ENCODE measurements around the gene SLC2A6. TPM values are rescaled to one million over a fixed set of nuclear protein-coding genes. Genes with fewer than 3 reads are reported as not detected.

Gene SLC2A6
- total and polyA plus RNA-seq, 10 of the 15 experiments (the other 5 are each of a cell fraction or from before 2014, with no cell fraction given): 1.1 to 37.9 (median 18.3) TPM

DNA sequence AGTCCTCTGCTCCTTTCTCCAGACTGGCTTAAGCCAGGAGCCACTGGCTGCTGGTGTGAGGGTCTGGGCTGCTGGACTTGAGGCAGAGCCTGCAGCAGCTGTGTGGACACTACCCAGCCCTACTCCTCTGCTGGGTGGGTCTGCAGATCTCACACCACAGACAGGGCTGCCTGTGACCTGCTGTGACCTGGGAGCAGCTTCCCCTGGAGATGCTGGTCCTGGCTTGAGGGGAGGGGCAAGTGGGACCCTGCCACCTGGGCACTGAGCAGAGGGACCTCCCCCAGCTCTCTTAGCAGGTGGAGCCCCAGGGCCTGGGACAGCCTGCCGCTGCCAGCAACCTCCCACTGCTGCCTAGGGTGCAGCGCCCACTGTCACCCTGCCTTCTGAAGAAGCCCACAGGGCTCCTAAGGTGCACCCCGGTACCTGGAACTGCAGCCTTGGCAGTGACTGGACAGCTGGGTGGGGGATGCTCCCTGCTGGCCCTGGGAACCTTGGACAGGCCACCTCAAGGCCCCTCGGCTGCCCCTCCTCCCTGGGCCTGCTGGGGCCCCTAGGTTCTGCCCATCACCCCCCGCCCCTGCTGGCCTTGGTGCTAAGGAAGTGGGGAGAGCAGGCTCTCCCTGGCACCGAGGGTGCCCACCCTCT is 10.0 kb downstream of the SLC2A6 start (continued):
- TF ChIP-seq RAD51 (IDR thresholded peaks at IDR 0.05) (no peak), ZBTB40 (IDR thresholded peaks at IDR 0.05; ENCODE audit: borderline replicate concordance) (no peak), ZNF274 (IDR thresholded peaks at IDR 0.05; ENCODE audit: insufficient read depth, insufficient read length) (no peak), CREM (IDR thresholded peaks at IDR 0.05; ENCODE audit: low read depth) (no peak), NRF1 (conservative IDR thresholded peaks at IDR 0.05; ENCODE audit: low read depth, low read length) (no peak), KLF5 (IDR thresholded peaks at IDR 0.05; ENCODE audit: partially characterized antibody) (no peak), POLR2AphosphoS5 (IDR thresholded peaks at IDR 0.05; ENCODE audit: low read length) (no peak), STAT1 (conservative IDR thresholded peaks at IDR 0.05) (no peak), POLR2A (IDR thresholded peaks at IDR 0.05; ENCODE audit: low read depth, low read length) (peak; percentile 67; the same call in 1 of the 2 replicates), ZZZ3 (IDR thresholded peaks at IDR 0.05; ENCODE audit: control insufficient read depth, insufficient read length, low read depth) (no peak), ZNF622 (IDR thresholded peaks at IDR 0.05) (no peak), TARDBP (IDR thresholded peaks at IDR 0.05; ENCODE audit: borderline replicate concordance) (no peak), RAD21 (IDR thresholded peaks at IDR 0.05; ENCODE audit: insufficient read depth, low read depth, low read length) (no peak)
- TF ChIP-seq, protein P1, sequence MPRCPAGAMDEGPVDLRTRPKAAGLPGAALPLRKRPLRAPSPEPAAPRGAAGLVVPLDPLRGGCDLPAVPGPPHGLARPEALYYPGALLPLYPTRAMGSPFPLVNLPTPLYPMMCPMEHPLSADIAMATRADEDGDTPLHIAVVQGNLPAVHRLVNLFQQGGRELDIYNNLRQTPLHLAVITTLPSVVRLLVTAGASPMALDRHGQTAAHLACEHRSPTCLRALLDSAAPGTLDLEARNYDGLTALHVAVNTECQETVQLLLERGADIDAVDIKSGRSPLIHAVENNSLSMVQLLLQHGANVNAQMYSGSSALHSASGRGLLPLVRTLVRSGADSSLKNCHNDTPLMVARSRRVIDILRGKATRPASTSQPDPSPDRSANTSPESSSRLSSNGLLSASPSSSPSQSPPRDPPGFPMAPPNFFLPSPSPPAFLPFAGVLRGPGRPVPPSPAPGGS (IDR thresholded peaks at IDR 0.05; ENCODE audit: borderline replicate concordance, insufficient read depth, low read depth, low read length, poor library complexity, severe bottlenecking): peak; percentile 64
- TF ChIP-seq, protein P2, sequence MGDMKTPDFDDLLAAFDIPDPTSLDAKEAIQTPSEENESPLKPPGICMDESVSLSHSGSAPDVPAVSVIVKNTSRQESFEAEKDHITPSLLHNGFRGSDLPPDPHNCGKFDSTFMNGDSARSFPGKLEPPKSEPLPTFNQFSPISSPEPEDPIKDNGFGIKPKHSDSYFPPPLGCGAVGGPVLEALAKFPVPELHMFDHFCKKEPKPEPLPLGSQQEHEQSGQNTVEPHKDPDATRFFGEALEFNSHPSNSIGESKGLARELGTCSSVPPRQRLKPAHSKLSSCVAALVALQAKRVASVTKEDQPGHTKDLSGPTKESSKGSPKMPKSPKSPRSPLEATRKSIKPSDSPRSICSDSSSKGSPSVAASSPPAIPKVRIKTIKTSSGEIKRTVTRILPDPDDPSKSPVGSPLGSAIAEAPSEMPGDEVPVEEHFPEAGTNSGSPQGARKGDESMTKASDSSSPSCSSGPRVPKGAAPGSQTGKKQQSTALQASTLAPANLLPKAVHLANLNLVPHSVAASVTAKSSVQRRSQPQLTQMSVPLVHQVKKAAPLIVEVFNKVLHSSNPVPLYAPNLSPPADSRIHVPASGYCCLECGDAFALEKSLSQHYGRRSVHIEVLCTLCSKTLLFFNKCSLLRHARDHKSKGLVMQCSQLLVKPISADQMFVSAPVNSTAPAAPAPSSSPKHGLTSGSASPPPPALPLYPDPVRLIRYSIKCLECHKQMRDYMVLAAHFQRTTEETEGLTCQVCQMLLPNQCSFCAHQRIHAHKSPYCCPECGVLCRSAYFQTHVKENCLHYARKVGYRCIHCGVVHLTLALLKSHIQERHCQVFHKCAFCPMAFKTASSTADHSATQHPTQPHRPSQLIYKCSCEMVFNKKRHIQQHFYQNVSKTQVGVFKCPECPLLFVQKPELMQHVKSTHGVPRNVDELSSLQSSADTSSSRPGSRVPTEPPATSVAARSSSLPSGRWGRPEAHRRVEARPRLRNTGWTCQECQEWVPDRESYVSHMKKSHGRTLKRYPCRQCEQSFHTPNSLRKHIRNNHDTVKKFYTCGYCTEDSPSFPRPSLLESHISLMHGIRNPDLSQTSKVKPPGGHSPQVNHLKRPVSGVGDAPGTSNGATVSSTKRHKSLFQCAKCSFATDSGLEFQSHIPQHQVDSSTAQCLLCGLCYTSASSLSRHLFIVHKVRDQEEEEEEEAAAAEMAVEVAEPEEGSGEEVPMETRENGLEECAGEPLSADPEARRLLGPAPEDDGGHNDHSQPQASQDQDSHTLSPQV (IDR thresholded peaks at IDR 0.05): no peak
- TF ChIP-seq, protein P3, sequence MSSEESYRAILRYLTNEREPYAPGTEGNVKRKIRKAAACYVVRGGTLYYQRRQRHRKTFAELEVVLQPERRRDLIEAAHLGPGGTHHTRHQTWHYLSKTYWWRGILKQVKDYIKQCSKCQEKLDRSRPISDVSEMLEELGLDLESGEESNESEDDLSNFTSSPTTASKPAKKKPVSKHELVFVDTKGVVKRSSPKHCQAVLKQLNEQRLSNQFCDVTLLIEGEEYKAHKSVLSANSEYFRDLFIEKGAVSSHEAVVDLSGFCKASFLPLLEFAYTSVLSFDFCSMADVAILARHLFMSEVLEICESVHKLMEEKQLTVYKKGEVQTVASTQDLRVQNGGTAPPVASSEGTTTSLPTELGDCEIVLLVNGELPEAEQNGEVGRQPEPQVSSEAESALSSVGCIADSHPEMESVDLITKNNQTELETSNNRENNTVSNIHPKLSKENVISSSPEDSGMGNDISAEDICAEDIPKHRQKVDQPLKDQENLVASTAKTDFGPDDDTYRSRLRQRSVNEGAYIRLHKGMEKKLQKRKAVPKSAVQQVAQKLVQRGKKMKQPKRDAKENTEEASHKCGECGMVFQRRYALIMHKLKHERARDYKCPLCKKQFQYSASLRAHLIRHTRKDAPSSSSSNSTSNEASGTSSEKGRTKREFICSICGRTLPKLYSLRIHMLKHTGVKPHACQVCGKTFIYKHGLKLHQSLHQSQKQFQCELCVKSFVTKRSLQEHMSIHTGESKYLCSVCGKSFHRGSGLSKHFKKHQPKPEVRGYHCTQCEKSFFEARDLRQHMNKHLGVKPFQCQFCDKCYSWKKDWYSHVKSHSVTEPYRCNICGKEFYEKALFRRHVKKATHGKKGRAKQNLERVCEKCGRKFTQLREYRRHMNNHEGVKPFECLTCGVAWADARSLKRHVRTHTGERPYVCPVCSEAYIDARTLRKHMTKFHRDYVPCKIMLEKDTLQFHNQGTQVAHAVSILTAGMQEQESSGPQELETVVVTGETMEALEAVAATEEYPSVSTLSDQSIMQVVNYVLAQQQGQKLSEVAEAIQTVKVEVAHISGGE (CRISPR knock-in tag; IDR thresholded peaks at IDR 0.05): no peak
